OCI-LY3 (cell line): ENCODE measurements around the gene EXOSC9.
A peak's percentile ranks its signal among the peaks of the same experiment; 100 is the strongest.

Experiments
- H2AFZ ChIP-seq: fragments of 200-600, 300-600 bp; shearing (Covaris generic); 2 replicates; pipeline ENCODE4 v1.6.0; 2014; ENCODE audit warnings: antibody characterized with exemption, low read depth, low read length
- H3K27ac ChIP-seq: fragments of 200-600, 300-600 bp; sonication (generic); 2 replicates; pipeline ENCODE4 v1.5.1; 2014; ENCODE audit warnings: mild to moderate bottlenecking, low read length, moderate library complexity, mixed read lengths
- H3K27me3 ChIP-seq: fragments of 200-600, 300-600 bp; sonication (generic); 2 replicates; pipeline ENCODE4 v1.6.1; 2014; ENCODE audit warnings: low read depth, low read length, mixed read lengths
- H3K36me3 ChIP-seq: fragments of 200-600, 300-600 bp; sonication (generic); replicated peaks from 2 replicates; pipeline ENCODE3; 2014; ENCODE audit warnings: low read depth, low read length, mixed read lengths
- H3K4me1 ChIP-seq: fragments of 300-600, 200-600 bp; sonication (generic); 2 replicates; pipeline ENCODE4 v1.6.1; 2014; ENCODE audit warnings: low read length, mixed read lengths
- H3K4me2 ChIP-seq: fragments of 200-600, 300-600 bp; sonication (generic); 2 replicates; pipeline ENCODE4 v1.6.1; 2014; ENCODE audit warnings: low read length, mixed read lengths
- H3K4me3 ChIP-seq: fragments of 300-600, 200-600 bp; sonication (generic); 2 replicates; pipeline ENCODE4 v1.5.1; 2014; ENCODE audit warnings: antibody characterized with exemption, mild to moderate bottlenecking, low read length, moderate library complexity
- H3K79me2 ChIP-seq: fragments of 300-600, 200-600 bp; shearing (Covaris generic); 2 replicates; pipeline ENCODE4 v1.6.1; 2014; ENCODE audit warnings: mild to moderate bottlenecking, low read length, mixed read lengths
- H3K9ac ChIP-seq: fragments of 300-600, 200-600 bp; shearing (Covaris generic); 2 replicates; pipeline ENCODE4 v1.6.0; 2014; ENCODE audit warnings: mild to moderate bottlenecking, low read length, moderate library complexity
- H3K9me3 ChIP-seq: fragments of 200-600, 300-600 bp; shearing (Covaris generic); 2 replicates; pipeline ENCODE4 v1.6.1; 2014; ENCODE audit warnings: low read length, mixed read lengths; ENCODE audit not compliant: insufficient read depth
- H4K20me1 ChIP-seq: fragments of 200-600, 300-600 bp; sonication (generic); 2 replicates; pipeline ENCODE4 v1.6.1; 2016; ENCODE audit warnings: low read length, mixed read lengths; ENCODE audit not compliant: insufficient read depth
- EZH2phosphoT487 ChIP-seq: fragments of 200-600 bp; shearing (Covaris generic); IDR thresholded peaks from 2 replicates; pipeline ENCODE4 v1.6.1; 2018; ENCODE audit warnings: antibody characterized with exemption, mixed run types, low read depth
- TF ChIP-seq, protein P1 (sequence below): fragments of 200-600, 300-600 bp; sonication (generic); IDR thresholded peaks from 2 replicates; pipeline ENCODE4 v1.5.1; 2014; ENCODE audit warnings: antibody characterized with exemption, low read length, low read depth

EXOSC9 gene

DNA sequence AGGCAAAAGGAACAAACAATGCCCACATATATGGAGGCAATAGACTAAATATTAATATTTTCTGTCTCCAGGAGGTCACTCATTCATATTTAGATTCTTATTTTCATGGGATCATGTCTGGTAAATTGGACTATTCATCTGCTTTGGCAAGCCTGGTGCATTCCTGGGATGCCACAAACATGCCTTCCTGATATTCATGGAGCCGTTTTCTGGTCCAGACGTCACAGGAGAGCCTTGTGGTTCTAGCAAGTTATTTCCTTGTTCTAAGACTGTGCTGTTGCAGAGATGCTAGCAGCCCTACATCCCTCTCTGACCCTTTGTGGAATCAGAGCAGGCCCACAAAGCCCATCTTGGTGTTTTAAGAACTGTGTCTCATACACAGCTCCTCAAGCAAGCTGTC is 16.1 kb upstream of the EXOSC9 start:
- Histone ChIP-seq H3K4me1 (peaks cover 13% of the 10 kb centered on the region), H3K4me3 (no peak overlapping the region), H3K79me2 (no peaks in the 10 kb centered on the region), H3K27ac (no peak overlapping the region), H3K36me3 (no peaks in the 10 kb centered on the region), H3K9ac (no peak overlapping the region), H2AFZ (no peak overlapping the region), H3K4me2 (no peak overlapping the region), H3K9me3 (no peaks in the 10 kb centered on the region), H4K20me1 (no peaks in the 10 kb centered on the region), H3K27me3 (no peaks in the 10 kb centered on the region)
- no peak for TF ChIP-seq EZH2phosphoT487
- TF ChIP-seq, protein P1, sequence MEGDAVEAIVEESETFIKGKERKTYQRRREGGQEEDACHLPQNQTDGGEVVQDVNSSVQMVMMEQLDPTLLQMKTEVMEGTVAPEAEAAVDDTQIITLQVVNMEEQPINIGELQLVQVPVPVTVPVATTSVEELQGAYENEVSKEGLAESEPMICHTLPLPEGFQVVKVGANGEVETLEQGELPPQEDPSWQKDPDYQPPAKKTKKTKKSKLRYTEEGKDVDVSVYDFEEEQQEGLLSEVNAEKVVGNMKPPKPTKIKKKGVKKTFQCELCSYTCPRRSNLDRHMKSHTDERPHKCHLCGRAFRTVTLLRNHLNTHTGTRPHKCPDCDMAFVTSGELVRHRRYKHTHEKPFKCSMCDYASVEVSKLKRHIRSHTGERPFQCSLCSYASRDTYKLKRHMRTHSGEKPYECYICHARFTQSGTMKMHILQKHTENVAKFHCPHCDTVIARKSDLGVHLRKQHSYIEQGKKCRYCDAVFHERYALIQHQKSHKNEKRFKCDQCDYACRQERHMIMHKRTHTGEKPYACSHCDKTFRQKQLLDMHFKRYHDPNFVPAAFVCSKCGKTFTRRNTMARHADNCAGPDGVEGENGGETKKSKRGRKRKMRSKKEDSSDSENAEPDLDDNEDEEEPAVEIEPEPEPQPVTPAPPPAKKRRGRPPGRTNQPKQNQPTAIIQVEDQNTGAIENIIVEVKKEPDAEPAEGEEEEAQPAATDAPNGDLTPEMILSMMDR, result no peak

- Histone ChIP-seq H3K9ac (no peak overlapping the region), H3K4me1 (peaks cover 13% of the 10 kb centered on the region), H3K4me3 (no peak overlapping the region), H3K27ac (no peak overlapping the region), H3K9me3 (no peaks in the 10 kb centered on the region), H2AFZ (no peak overlapping the region), H3K79me2 (no peaks in the 10 kb centered on the region), H3K36me3 (no peaks in the 10 kb centered on the region), H3K4me2 (no peak overlapping the region), H4K20me1 (no peaks in the 10 kb centered on the region), H3K27me3 (no peaks in the 10 kb centered on the region)
- TF ChIP-seq, protein P1, result no peak
- TF ChIP-seq EZH2phosphoT487, result no peak
These were observed 15.6 kb upstream of the EXOSC9 start for GRCh38 chr4:121785479-121785878.

GRCh38 chr4:121786221-121786620 is 14.9 kb upstream of the EXOSC9 start:
- TF ChIP-seq, protein P1, result no peak
- TF ChIP-seq EZH2phosphoT487, result no peak
- Histone ChIP-seq H3K27ac (no peak overlapping the region), H3K9ac (no peak overlapping the region), H2AFZ (no peak overlapping the region), H4K20me1 (no peaks in the 10 kb centered on the region), H3K36me3 (no peaks in the 10 kb centered on the region), H3K4me2 (no peak overlapping the region), H3K27me3 (no peaks in the 10 kb centered on the region), H3K79me2 (no peaks in the 10 kb centered on the region), H3K9me3 (no peaks in the 10 kb centered on the region), H3K4me3 (no peak overlapping the region), H3K4me1 (peaks cover 13% of the 10 kb centered on the region)

- Histone ChIP-seq H3K9me3 (no peaks in the 10 kb centered on the region), H3K9ac (no peak overlapping the region), H3K79me2 (no peaks in the 10 kb centered on the region), H3K4me1 (peaks cover 13% of the 10 kb centered on the region), H3K36me3 (no peaks in the 10 kb centered on the region), H3K27ac (no peak overlapping the region), H3K4me3 (peak overlapping the region; percentile 23; the same call in 1 of the 2 replicates), H3K4me2 (peak overlapping the region; percentile 47), H3K27me3 (no peaks in the 10 kb centered on the region), H2AFZ (no peak overlapping the region), H4K20me1 (no peaks in the 10 kb centered on the region)
- TF ChIP-seq, protein P1, result no peak
- TF ChIP-seq EZH2phosphoT487, result no peak
These were observed 12.2 kb upstream of the EXOSC9 start for GRCh38 chr4:121788896-121789295.
